Measurements from ENCODE around the gene ZBTB16. TPM values are rescaled to one million over a fixed set of nuclear protein-coding genes. Genes with fewer than 3 reads are reported as not detected.

ZBTB16 gene
- total and polyA plus RNA-seq, 12 donors, result 18.3 to 108 (median 54.6) TPM

DNA sequence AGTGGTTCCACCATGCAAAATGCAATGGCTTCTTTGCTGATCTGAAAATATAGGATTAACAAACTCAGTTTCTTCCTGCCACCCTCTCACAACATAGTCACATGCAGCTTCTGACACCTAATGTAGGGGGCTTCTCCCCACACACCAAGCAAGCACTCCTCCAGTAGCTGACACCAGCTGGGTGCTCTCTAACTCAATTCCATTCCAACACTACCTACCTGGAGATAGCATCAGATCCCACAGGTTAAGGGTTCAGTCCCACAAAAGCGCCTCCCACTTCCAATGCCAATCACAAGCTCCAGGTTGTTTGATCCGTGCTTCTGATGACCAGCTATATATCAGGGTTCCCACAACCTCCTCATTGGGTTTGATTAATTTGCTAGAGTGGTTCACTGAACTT lies 204.9 kb downstream of the ZBTB16 start:
- DNase-seq, result no peak
- no peak for ATAC-seq
- WGBS, 2 donors, result 85 to 94% methylated on average over 2 of the region's 2 CpGs
- Histone ChIP-seq H3K27me3 (no peaks in the 10 kb centered on the region), H3K4me1 (peaks cover 5 to 33% (median 24%) of the 10 kb centered on the region in 9 donors), H3K9me3 (no peaks in the 10 kb centered on the region), H3K27ac (no peak overlapping the region), H3K4me3 (no peak overlapping the region), H3K36me3 (no peaks in the 10 kb centered on the region)
- TF ChIP-seq, protein P1, sequence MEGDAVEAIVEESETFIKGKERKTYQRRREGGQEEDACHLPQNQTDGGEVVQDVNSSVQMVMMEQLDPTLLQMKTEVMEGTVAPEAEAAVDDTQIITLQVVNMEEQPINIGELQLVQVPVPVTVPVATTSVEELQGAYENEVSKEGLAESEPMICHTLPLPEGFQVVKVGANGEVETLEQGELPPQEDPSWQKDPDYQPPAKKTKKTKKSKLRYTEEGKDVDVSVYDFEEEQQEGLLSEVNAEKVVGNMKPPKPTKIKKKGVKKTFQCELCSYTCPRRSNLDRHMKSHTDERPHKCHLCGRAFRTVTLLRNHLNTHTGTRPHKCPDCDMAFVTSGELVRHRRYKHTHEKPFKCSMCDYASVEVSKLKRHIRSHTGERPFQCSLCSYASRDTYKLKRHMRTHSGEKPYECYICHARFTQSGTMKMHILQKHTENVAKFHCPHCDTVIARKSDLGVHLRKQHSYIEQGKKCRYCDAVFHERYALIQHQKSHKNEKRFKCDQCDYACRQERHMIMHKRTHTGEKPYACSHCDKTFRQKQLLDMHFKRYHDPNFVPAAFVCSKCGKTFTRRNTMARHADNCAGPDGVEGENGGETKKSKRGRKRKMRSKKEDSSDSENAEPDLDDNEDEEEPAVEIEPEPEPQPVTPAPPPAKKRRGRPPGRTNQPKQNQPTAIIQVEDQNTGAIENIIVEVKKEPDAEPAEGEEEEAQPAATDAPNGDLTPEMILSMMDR (IDR thresholded peaks at IDR 0.05), result no peak
- intact Hi-C loops (cut with DNase I), result loop anchor here in 5 of 10 donors (5.0 to 10.0 kb wide), 6 partner anchors 67 to 460 kb away; no protein-coding TSS in a partner anchor

DNA sequence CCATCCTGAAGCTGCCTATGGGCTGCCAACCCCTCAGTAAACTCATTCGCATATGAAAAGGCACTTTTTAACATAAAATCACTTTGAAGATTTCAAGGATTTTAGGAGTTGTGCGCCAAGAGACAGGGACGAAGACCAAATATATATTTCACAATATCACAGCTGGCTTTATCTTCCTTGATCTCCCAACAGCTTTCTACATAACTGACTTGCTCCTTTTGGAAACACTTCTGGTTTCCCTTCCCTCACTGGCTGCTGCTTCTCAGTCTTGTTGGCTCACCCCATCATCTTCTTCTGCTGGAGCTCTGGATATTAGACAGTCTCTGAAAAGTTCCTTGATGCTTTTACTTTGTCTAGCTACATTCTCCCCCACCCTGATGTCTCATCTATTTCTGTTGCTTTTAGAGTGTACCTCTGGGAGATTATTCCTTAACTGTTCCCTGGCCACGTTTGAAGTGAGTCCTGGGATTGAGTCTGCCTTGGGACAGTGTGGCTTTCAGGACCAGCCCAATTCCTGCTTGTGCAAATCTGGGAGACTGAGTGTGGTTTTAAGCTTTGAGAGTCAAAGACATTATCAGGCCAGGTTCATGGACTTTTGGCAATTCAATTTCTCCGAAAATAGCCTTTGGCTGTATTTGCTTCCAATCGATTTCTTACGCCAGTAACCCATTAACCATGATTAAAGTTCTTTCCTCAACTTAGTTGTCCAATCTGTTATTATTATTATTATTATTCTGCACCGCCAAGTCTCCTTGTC lies 205.8 kb downstream of the ZBTB16 start:
- DNase-seq, result no peak
- Histone ChIP-seq H3K4me1 (peaks cover 2 to 24% (median 15%) of the 10 kb centered on the region in 9 donors), H3K36me3 (no peaks in the 10 kb centered on the region), H3K9me3 (no peaks in the 10 kb centered on the region), H3K4me3 (no peak overlapping the region), H3K27ac (no peak overlapping the region), H3K27me3 (peaks cover 0 to 8% (median 0%) of the 10 kb centered on the region in 7 donors)
- ATAC-seq, result no peak
- intact Hi-C loops (cut with DNase I), result loop anchor here in 2 of 10 donors (10.0 kb wide), 2 partner anchors 270 to 460 kb away; no protein-coding TSS in a partner anchor
- TF ChIP-seq, protein P1 (IDR thresholded peaks at IDR 0.05), result no peak
- 75 to 79% methylated on average over 8 of the region's 8 CpGs for WGBS, 2 donors

DNA sequence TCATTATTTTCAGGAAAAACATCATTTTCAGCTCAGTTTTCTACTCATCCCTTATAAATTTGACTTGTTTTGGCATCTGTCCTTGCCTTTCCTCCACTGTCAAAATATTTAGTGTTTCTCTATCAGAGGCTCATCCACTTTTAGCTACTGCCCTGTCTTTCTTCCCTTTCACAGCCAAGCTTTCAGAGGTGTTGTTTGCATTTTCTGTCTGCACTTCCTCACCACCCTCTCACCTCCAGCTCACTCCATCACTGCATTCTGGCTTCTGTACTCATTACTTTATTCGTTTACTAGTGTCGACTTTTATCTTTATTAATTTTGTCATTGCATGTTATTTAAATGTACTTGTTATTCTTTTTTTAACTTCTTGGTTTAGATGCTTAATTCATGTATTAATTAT lies 210.0 kb downstream of the ZBTB16 start:
- TF ChIP-seq, protein P1 (IDR thresholded peaks at IDR 0.05), result no peak
- Histone ChIP-seq H3K27ac (no peak overlapping the region), H3K4me1 (no peaks in the 10 kb centered on the region), H3K36me3 (no peaks in the 10 kb centered on the region), H3K27me3 (peaks cover 0 to 9% (median 0%) of the 10 kb centered on the region in 7 donors), H3K9me3 (no peaks in the 10 kb centered on the region), H3K4me3 (no peak overlapping the region)
- peak in 2 of 8 donors; percentile 38 to 46 for ATAC-seq
- WGBS, 2 donors, result 38 to 42% methylated on average over 2 of the region's 2 CpGs
- no peak for DNase-seq
- intact Hi-C loops (cut with DNase I), result loop anchor here in 2 of 10 donors (10.0 kb wide), 2 partner anchors 275 to 465 kb away; no protein-coding TSS in a partner anchor

DNA sequence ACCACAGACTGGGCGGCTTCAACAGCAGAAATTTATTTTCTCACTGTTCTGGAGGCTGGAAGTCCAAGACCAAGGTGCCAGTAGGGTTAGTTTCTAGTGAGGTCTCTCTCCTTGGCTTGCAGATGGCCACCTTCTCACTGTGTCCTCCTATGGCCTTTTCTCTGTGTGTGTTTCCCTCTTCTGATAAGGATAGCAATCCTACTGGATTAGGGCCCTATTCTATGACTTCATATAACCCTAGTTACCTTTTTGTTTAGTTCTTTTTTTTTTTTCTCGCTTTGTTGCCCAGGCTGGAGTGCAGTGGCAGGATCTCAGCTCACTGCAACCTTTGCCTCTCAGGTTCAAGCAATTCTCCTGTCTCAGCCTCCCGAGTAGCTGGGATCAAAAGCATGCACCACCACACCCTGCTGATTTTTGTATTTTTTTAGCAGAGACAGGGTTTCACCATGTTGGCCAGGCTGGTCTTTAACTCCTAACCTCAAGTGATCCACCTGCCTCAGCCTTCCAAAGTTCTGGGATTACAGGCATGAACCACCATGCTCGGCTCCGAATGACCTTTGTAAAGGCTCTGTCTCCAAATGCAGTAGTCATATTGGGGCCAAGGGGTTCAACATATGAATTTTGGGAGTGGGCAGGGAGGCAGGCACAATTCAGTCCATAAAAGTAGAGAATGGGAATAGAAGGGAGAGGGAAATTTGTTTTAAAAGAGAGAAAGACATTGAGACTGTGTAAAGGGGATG lies 211.2 kb downstream of the ZBTB16 start:
- Histone ChIP-seq H3K36me3 (no peaks in the 10 kb centered on the region), H3K9me3 (no peaks in the 10 kb centered on the region), H3K27ac (no peak overlapping the region), H3K4me1 (peaks cover 0 to 3% (median 0%) of the 10 kb centered on the region in 9 donors), H3K4me3 (no peak overlapping the region), H3K27me3 (peaks cover 0 to 9% (median 0%) of the 10 kb centered on the region in 7 donors)
- DNase-seq, result no peak
- WGBS, 2 donors, result 92% methylated on average over 5 of the region's 5 CpGs
- ATAC-seq, result no peak
- TF ChIP-seq, protein P1 (IDR thresholded peaks at IDR 0.05), result no peak
- intact Hi-C loops (cut with DNase I), result loop anchor here in 1 of 10 donors (10.0 kb wide), 1 partner anchor 494 kb away; no protein-coding TSS in a partner anchor

Data from heart right ventricle (tissue), 16 donors.